HG03442 (cell line): ENCODE measurements around the gene PHGDH.

ENCODE experiments used
- ATAC-seq: cut with Tn5 transposase; IDR thresholded peaks from one replicate; pipeline ENCODE4 v1.9.1; 2021; ENCODE audit warnings: mild to moderate bottlenecking, moderate library complexity; ENCODE audit not compliant: unreplicated experiment

PHGDH gene

GRCh38 chr1:119731060-119731459 is 19.3 kb downstream of the PHGDH start:
- ATAC-seq: no peak

GRCh38 chr1:119731741-119732430 is 20.2 kb downstream of the PHGDH start:
- no peak for ATAC-seq

- ATAC-seq: no peak
Measured at GRCh38 chr1:119732465-119733168, 20.9 kb downstream of the PHGDH start.

GRCh38 chr1:119733754-119734153 is 22.0 kb downstream of the PHGDH start:
- ATAC-seq: no peak

- no peak for ATAC-seq
Measured at GRCh38 chr1:119735217-119735616, 23.5 kb downstream of the PHGDH start.

GRCh38 chr1:119736649-119737039 is 24.9 kb downstream of the PHGDH start:
- ATAC-seq: no peak

- ATAC-seq: no peak
Measured at GRCh38 chr1:119737040-119737682, 25.4 kb downstream of the PHGDH start.

GRCh38 chr1:119738100-119738720 is 26.5 kb downstream of the PHGDH start:
- ATAC-seq: no peak

- no peak for ATAC-seq
Measured at GRCh38 chr1:119739150-119739549, 27.4 kb downstream of the PHGDH start.

- ATAC-seq: no peak
Measured at GRCh38 chr1:119740261-119740660, 28.5 kb downstream of the PHGDH start.

GRCh38 chr1:119740896-119741780 is 29.4 kb downstream of the PHGDH start:
- no peak for ATAC-seq

GRCh38 chr1:119742202-119742601 is 30.5 kb downstream of the PHGDH start:
- ATAC-seq: no peak

GRCh38 chr1:119742677-119743076 is 30.9 kb downstream of the PHGDH start:
- no peak for ATAC-seq

- no peak for ATAC-seq
Measured at GRCh38 chr1:119743308-119743707, 31.6 kb downstream of the PHGDH start.

- peak; percentile 87 for ATAC-seq
Measured at GRCh38 chr1:119743776-119744597, 32.3 kb downstream of the PHGDH start.

- ATAC-seq: no peak
Measured at GRCh38 chr1:119744598-119744942, 32.8 kb downstream of the PHGDH start.

GRCh38 chr1:119745034-119745433 is 33.3 kb downstream of the PHGDH start:
- no peak for ATAC-seq

- no peak for ATAC-seq
Measured at GRCh38 chr1:119747451-119747850, 35.7 kb downstream of the PHGDH start.

GRCh38 chr1:119748040-119748439 is 36.3 kb downstream of the PHGDH start:
- ATAC-seq: no peak

GRCh38 chr1:119752592-119752991 is 40.9 kb downstream of the PHGDH start:
- no peak for ATAC-seq
